Keratinocyte (primary cell): ENCODE data around the gene PTPRT. TPM values are rescaled to one million over a fixed set of nuclear protein-coding genes. Genes with fewer than 3 reads are reported as not detected.

ENCODE experiments used
- DNase-seq: peaks from one replicate; pipeline ENCODE4 v3.0.0-alpha.2; 2011; ENCODE audit warnings: low read depth, missing footprints, low spot score
- FAIRE-seq: peaks from 2 replicates; lab custom pipeline; 2011; peaks lifted over from hg19 to GRCh38; lab: Jason Lieb, UNC
- H2AFZ ChIP-seq: 2 replicates; pipeline ENCODE4 v1.6.0; 2012; ENCODE audit warnings: low read length, control low read depth, inconsistent platforms; ENCODE audit not compliant: control insufficient read depth
- H3K27ac ChIP-seq: 2 replicates; pipeline ENCODE4 v1.5.1; 2011; ENCODE audit warnings: low read length; ENCODE audit not compliant: control insufficient read depth, insufficient read depth
- H3K27me3 ChIP-seq: 3 replicates; pipeline ENCODE4 v1.6.0; 2011; ENCODE audit warnings: low read length; ENCODE audit not compliant: control insufficient read depth, insufficient read depth; ENCODE audit errors: extremely low read depth
- H3K36me3 ChIP-seq, 2 experiments: 2 replicates in 1 of 2; 3 replicates in 1 of 2; pipeline ENCODE4 v1.5.1; 2011; ENCODE audit warnings: low read length in 2 of 2, mild to moderate bottlenecking in 1 of 2; ENCODE audit not compliant: control insufficient read depth in 2 of 2, insufficient read depth in 2 of 2; ENCODE audit errors: extremely low read depth in 1 of 2
- H3K4me1 ChIP-seq: 3 replicates; pipeline ENCODE4 v1.5.1; 2011; ENCODE audit warnings: low read length; ENCODE audit not compliant: control insufficient read depth, insufficient read depth; ENCODE audit errors: extremely low read depth
- H3K4me2 ChIP-seq: 3 replicates; pipeline ENCODE4 v1.6.0; 2011; ENCODE audit warnings: low read depth, low read length; ENCODE audit not compliant: control insufficient read depth, insufficient read depth; ENCODE audit errors: extremely low read depth
- H3K4me3 ChIP-seq, 3 experiments: fragments of 200-600 bp in 1 of 3; sonication (generic) in 1 of 3; 2 replicates in 2 of 3; 3 replicates in 1 of 3; pipeline ENCODE4 v1.5.1; 2011 to 2016; ENCODE audit warnings: low read length in 3 of 3, mild to moderate bottlenecking in 3 of 3, control low read depth in 2 of 3, inconsistent platforms in 1 of 3, low read depth in 1 of 3, mixed read lengths in 1 of 3, mixed run types in 1 of 3, moderate library complexity in 1 of 3; ENCODE audit not compliant: control insufficient read depth in 2 of 3, insufficient read depth in 2 of 3; ENCODE audit errors: extremely low read depth in 1 of 3
- H3K79me2 ChIP-seq: 2 replicates; pipeline ENCODE4 v1.6.0; 2012; ENCODE audit warnings: low read length; ENCODE audit not compliant: control insufficient read depth, insufficient read depth
- H3K9ac ChIP-seq: 3 replicates; pipeline ENCODE4 v1.6.0; 2011; ENCODE audit warnings: low read length; ENCODE audit not compliant: control insufficient read depth, insufficient read depth; ENCODE audit errors: extremely low read depth
- H3K9me1 ChIP-seq: 3 replicates; pipeline ENCODE4 v1.6.0; 2011; ENCODE audit warnings: low read length; ENCODE audit not compliant: control insufficient read depth, insufficient read depth; ENCODE audit errors: extremely low read depth
- H3K9me3 ChIP-seq: 2 replicates; pipeline ENCODE4 v1.5.1; 2012; ENCODE audit warnings: low read depth, low read length; ENCODE audit not compliant: control insufficient read depth
- H4K20me1 ChIP-seq: 3 replicates; pipeline ENCODE4 v1.6.0; 2011; ENCODE audit warnings: low read length; ENCODE audit not compliant: control insufficient read depth, insufficient read depth; ENCODE audit errors: extremely low read depth
- CTCF ChIP-seq, 3 experiments: IDR thresholded peaks in 1 of 3; conservative IDR thresholded peaks in 1 of 3; optimal IDR thresholded peaks in 1 of 3; 2 replicates in 2 of 3; 3 replicates in 1 of 3; pipeline versions ENCODE3 to v1.5.1; 2011; ENCODE audit warnings: low read length in 3 of 3, mild to moderate bottlenecking in 3 of 3, moderate library complexity in 2 of 3, control low read depth in 1 of 3, inconsistent platforms in 1 of 3; ENCODE audit not compliant: insufficient read depth in 2 of 3; ENCODE audit errors: extremely low read depth in 1 of 3
- EZH2 ChIP-seq: IDR thresholded peaks from one replicate; pipeline ENCODE4 v1.6.1; 2012; ENCODE audit warnings: inconsistent platforms, mild to moderate bottlenecking, low read length, moderate library complexity
- dilution Hi-C: fragments of 300-500 bp; cut with MboI; formaldehyde crosslinking; loops from one replicate; pipeline ENCODE4 v1.7.0; 2020; ENCODE audit warnings: low sequenced_read_pairs; ENCODE audit not compliant: extremely low pct_ligation_motif_present
- polyA plus RNA-seq, 5 experiments: library from polyadenylated mRNA; depleted of rRNA in 3 of 5; stranded (reverse) in 3 of 5; stranded (forward) in 1 of 5; unstranded in 1 of 5; fragments of >200 nt; gene quantifications; 1 replicate in 1 of 5; 2 replicates in 3 of 5; 3 replicates in 1 of 5; pipeline versions ENCODE4 v1.2.1 to v1.2.3, GENCODE V29; 2011 to 2012; ENCODE audit warnings: missing spikeins in 2 of 5, low read depth in 1 of 5, low replicate concordance in 1 of 5

PTPRT gene
- polyA plus RNA-seq, 1 donor (not counting 4 experiments of a cell fraction or from before 2014, with no cell fraction given), result not detected

GRCh38 chr20:42650191-42650746, 539.4 kb downstream of the PTPRT start:
- Histone ChIP-seq H3K4me2 (no peak overlapping the region), H3K4me1 (no peaks in the 10 kb centered on the region), H3K9me3 (no peaks in the 10 kb centered on the region), H3K9ac (no peak overlapping the region), H3K27ac (no peak overlapping the region), H4K20me1 (no peaks in the 10 kb centered on the region), H3K4me3 (no peak overlapping the region), H3K36me3 (no peaks in the 10 kb centered on the region), H3K9me1 (no peaks in the 10 kb centered on the region), H2AFZ (no peak overlapping the region), H3K79me2 (no peaks in the 10 kb centered on the region), H3K27me3 (no peaks in the 10 kb centered on the region)
- DNase-seq (no peak), FAIRE-seq (no peak)
- dilution Hi-C loops, result no loop called here
- TF ChIP-seq EZH2 (no peak), CTCF (optimal IDR thresholded peaks at IDR 0.05 in 1 of 3, IDR thresholded peaks at IDR 0.05 in 1 of 3, conservative IDR thresholded peaks at IDR 0.05 in 1 of 3; ENCODE audit: extremely low read depth in 1 of 3, insufficient read depth in 2 of 3, low read length in 3 of 3) (no peak)

GRCh38 chr20:42649748-42650147, 540.0 kb downstream of the PTPRT start:
- Histone ChIP-seq H3K4me2 (no peak overlapping the region), H3K9me3 (no peaks in the 10 kb centered on the region), H3K27me3 (no peaks in the 10 kb centered on the region), H4K20me1 (no peaks in the 10 kb centered on the region), H2AFZ (no peak overlapping the region), H3K9ac (no peak overlapping the region), H3K4me3 (no peak overlapping the region), H3K79me2 (no peaks in the 10 kb centered on the region), H3K27ac (no peak overlapping the region), H3K36me3 (no peaks in the 10 kb centered on the region), H3K4me1 (no peaks in the 10 kb centered on the region), H3K9me1 (no peaks in the 10 kb centered on the region)
- TF ChIP-seq EZH2, result no peak
- TF ChIP-seq CTCF (optimal IDR thresholded peaks at IDR 0.05 in 1 of 3, IDR thresholded peaks at IDR 0.05 in 1 of 3, conservative IDR thresholded peaks at IDR 0.05 in 1 of 3; ENCODE audit: extremely low read depth in 1 of 3, insufficient read depth in 2 of 3, low read length in 3 of 3), result no peak
- no peak for DNase-seq
- dilution Hi-C loops, result no loop called here
- no peak for FAIRE-seq
